Glomerular endothelial cell (primary cell): Measurements from ENCODE around the gene SMC2. TPM values are rescaled to one million over a fixed set of nuclear protein-coding genes. Genes with fewer than 3 reads are reported as not detected.

Experiments used
- DNase-seq: peaks from one replicate; pipeline ENCODE4 v3.0.0-alpha.2; 2011; ENCODE audit warnings: low read depth, low spot score; ENCODE audit errors: extremely low read depth
- total RNA-seq: library from RNA; depleted of rRNA; stranded (reverse); fragments of >200 nt; gene quantifications from 2 replicates; pipeline ENCODE4 v1.2.3, GENCODE V29; 2015

Gene SMC2
- 6.8 and 9.7 TPM in 2 replicates for total RNA-seq

DNA sequence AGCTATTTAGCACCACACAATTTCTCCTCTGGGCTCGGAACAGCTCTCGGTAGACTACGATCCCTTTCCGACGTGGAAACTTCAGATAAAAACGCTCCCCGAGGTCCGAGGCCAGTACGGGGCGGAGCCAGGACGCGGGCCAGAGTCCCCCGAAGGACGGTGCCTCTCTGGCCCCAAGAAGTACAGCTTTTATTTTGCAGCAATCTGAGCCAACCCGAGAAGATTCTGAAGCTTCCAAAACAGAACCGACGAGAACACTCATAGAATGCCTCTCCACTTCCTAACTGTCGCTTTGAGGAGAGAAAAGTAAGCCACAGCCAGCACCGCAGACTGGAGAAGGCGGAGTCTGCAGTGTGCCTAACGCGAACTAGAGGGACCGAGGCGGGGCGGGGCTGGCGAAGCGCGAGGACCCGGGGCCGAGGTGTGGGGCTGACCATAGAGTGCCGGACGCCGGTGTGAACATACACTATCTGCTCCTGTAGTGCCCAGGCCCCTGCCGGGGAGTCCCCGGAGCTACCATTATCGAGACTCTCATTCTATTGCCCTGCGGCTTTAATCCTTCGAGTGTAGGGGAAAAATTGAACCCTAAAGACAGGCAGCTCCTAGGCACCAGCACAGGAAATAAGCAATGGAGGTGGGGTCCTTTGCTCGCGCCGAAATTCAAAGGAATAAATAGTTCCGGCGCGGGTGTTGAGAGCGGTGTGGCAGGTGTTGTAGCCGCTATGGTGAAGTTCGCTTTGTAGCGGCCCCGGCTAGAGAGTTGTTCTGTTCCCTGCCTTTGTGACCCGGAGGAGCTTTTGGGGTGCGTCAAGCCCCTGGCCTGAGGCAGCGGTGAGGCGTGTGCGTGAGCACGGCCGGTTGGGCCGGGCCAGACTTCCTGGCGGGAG lies at the start of gene SMC2:
Gene SMC2 (plus strand): TSS at position 663 of the 887 bp plus-strand sequence. CDS start 1,076 bp downstream, outside the sequence.
- DNase-seq: peak; percentile 71

DNA sequence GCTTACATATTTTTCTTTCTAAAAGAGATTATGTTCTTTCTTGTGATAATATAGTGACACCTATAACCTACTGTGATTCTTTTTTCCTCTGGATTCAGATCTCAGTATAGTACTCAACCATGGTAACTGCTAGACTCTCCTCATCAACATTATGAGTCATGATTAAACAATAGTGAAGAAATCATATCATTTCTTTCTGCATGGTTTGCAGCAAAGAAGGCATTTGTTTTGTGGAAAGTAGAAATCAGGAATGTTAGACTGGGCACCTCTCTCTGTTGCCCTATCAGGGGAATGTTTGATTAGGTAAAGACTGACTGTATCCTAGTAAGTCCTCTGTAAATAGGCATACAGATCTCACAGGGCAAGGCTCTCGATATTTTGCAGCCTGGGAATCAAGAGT lies 25.6 kb upstream of the SMC2 start:
- no peak for DNase-seq

DNA sequence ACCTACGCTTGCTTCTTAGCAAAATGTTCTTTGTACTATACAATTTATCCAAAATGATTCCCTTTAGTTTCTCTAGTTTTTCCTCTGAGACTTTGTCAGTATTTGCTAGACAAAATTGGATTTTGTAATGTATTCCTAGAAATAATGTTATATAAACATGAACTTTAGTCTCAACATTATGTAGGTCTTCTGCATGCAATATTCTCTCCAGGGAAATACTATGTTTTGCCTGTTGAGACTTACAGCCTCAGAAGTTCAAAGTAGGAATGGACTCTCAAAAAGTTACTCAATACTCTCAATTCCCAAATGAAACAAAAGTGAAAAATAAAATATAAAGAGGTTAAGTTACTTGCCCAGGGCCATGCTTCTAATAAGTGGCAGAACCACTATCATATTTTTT lies 24.8 kb upstream of the SMC2 start:
- no peak for DNase-seq

DNA sequence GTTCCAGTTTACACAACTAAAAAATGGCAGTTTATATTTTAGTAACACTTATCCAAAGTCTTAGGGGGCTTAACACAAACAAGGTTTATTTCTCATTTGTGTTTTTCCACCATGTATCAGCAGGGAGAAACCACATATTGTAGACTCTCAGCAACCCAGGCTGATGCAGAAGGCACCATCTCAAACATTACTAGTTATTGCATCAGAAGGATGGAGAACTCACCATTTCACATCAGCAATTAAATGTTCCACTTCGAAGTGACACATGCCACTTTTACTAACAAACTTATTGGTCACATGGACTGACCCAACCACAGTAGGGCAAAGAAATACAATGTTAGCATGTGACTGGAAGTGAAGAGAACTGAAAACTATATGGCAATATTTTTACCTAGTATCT lies 22.5 kb upstream of the SMC2 start:
- no peak for DNase-seq

DNA sequence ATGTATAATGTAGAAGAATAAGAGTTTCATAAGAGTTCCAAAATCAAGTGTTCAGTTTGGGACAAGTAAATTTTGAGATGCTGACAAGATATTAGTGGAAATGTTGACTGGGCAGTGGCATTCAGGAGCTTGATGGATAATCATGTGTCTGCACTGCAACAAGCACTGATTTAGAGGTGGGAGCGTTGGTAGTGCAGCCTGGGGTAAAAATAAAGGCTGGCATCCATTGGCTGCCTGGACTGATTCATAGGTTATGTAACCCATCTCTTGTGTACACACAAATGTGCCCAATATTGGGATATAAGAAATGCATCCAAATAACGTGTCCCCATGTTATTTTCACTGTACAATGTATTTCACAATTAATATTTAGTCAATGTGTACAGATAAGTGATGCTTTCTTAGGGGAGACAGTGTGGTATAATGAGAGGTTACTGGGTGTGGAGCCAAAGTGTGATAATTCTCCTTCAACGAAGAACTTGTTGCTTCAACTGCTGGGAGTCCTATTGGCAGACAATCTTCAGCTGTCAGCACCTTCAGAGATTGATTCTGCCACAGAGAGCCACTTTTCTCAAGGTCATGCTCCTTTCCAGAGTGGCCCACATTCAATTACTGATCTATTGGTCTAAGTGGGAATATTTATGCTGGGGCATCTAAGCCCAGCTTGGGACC lies 20.9 kb upstream of the SMC2 start:
- DNase-seq: no peak

DNA sequence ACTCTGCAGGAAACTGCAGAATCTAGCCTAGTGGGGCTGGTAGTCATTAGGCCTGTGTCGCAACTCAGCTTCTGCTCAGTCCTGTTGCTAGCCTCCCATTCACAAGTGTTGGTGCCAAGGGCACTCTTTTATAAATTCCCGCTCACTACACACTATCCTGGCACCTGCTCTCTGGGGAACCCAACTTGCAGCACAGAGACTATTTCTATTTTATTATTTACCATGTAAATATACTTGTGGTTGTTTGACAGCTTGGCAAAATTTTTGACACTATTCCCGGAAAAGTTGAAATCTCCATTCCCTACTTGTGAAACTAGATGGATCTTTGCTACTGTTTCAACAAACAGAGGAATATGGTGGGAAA lies 20.4 kb upstream of the SMC2 start:
- no peak for DNase-seq

DNA sequence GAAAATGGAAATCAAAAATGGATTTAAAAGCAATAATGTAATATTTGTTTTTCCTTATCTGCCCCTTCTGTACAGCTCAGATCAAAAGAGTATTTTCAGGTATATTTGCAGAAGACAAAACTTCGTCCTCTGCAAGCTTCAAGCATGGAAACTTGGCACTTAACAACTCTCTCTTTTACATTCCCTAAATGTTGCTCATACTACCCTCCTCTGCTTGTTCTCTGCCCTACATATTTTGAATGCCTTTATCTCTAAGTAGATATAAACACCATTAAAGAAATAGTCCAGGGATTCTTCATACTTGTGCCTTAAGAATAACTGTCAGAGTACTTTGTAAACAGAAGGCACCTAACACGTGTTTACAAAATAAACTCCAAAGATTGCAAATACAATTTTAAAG lies 19.2 kb upstream of the SMC2 start:
- no peak for DNase-seq

DNA sequence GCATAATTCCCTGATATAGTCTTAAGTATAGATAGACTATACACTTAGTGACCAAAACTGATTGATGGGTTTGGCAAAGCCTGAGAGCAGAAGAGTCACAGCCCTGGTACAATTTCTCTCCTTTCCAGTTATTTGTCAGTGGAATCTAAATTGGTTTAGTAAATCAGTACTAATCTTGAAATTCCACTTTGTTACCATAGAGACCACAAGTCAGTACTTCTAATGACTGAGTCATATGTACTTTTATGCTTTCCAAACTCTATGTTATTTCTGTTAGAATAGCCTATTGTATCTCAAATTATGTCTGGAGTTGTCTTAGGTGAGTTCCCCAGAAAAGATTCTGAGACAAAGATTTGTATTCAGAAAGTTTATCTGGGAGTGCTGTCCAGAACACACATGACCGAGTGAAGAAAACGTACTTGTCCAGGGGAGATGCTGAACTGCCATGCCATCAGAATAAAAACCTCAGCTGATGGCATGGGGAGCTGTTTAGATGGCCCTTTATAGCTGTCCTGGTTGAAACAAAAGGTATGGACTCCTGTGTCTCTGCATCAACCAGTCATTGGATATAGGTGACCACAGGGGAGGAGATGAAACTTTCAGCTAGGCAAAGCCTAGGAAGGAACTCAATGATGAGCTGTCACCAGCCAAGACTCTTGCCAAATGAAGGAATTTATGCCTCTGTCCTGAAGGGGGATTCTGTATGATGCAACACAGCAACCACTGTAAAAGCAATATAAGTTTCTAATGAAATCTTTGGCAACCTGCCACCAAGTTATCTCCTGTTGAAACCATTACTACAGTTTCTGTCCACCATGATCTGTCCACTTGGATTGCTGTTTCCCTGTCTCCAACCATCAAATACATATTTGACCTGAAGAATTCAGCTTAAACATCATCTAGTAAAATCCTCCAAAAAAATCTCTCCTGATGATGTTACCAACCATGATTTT lies 18.0 kb upstream of the SMC2 start:
- no peak for DNase-seq

DNA sequence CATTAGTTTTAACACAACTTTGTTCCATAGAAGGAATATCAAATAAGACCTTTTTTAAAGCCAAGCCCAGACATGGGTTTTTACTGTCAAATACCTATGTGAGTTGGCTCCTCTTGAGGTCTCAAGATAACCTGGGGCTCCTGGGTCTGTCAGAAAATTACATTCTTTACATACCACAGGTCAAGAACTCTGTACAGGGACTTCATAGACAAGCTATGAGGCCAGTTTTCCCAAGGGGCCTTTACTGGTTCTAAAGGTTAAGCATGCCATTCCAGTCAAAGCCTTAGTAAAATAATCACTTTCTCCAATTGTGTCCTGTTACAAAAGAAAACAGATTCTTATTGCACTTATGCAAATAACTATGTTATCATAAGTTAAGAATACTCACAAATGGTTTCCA lies 15.5 kb upstream of the SMC2 start:
- DNase-seq: no peak

DNA sequence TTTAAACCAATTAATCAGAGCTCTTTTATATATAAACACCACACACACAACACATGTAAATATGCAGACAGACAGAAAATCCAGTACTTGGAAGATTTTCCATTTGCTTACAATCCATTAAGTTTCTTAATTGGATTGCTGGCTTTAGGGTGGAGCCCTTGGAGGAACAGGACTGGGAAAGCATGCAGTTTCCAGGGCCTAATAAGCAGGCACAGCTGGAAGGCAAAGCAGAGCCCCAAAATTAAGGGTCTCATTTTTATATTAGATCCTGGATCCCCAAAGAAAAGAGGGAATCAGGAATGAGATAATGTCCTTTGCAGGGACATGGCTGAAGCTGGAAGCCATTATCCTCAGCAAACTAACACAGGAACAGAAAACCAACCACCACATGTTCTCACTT lies 13.1 kb upstream of the SMC2 start:
- no peak for DNase-seq

DNA sequence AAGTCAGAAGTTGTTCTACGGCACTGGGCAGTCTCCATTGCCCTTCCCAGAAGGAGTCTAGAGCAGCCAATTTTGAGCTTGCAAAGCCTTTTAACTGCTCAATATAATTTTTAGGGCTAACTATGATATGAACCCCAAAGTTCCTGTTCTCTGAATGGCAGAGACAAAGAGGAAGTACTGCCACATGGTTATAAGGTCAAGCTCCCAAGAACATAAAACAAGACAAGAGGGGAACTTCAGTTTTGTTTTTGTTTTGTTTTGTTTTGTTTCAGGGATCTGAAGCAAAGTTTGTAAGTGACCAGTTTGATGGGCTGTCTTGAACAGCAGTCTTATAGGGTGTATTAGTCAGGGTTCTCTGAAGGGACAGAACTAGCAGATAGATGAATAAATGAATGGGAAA lies 11.9 kb upstream of the SMC2 start:
- DNase-seq: no peak

DNA sequence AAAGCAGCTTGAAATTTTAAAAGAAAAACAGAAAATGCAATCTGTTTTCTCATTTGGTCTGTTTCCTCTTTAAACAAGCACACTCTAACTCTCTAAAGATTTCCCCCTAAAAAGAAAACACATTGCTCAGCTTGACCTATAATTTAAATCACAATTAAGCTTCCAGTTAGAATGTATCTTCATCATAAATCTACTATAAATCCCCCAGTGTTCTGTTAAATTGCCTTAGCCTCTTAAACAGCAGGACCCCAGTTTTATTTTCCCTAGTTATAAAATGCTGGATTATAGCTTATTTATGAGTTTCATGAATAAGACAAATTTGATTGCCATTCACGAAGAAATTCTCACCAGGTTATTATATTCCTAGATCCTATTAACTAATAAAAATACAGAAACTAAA lies 8.6 kb upstream of the SMC2 start:
- no peak for DNase-seq

DNA sequence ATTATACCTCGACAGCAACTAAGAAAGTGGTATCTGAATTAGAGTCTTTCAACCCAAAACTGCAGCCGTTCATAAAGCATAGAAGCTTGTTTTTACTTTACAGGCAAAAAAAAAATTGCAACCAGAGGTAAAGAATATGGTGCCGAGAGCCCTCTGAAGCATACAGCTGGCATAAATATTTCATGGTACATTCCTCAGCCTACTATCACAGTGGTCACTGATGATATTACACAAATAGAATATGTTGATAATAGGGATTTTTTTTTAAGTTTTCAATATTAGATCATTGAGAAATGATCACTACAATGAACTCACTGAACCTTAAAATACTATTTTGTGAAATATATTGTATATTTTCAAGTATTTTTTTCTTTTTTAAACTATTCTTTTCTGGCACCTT lies 6.2 kb upstream of the SMC2 start:
- no peak for DNase-seq

DNA sequence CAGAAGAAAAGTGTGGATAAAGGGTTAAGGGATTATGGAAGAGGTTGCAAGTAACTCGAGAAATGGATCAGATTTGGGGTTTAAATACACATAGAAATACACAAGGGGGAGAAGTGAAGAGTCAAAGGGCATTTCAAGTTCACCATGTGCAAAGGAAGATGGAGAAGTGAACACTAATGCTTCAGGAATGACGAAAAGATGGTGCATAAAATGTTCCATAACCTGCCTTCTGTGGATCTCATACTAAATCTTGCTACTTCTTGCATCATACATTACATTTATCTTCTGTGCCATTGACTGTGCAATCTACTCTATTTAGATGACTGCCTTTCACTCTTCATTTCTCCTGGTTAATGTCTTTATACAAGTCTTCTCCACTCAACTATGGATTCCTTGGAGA lies 5.7 kb upstream of the SMC2 start:
- no peak for DNase-seq

DNA sequence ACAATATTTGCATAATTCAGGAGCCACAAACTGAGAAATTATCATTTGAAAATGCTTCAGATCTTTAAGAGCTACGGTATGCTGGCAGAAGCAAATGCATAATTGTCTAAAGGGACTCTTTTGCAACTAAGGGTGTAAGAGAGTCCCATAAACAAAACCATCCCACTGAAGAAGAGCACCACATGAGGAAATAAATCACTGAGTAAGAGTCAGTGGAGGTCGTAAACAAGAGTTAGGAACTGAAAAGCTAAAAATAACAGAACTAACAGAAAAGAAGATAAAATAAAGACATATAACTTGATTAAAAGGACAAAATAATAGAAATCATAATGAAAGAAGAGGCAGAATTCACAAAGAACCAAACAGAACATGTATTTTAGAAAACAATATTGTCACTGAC lies 3.5 kb upstream of the SMC2 start:
- DNase-seq: no peak

DNA sequence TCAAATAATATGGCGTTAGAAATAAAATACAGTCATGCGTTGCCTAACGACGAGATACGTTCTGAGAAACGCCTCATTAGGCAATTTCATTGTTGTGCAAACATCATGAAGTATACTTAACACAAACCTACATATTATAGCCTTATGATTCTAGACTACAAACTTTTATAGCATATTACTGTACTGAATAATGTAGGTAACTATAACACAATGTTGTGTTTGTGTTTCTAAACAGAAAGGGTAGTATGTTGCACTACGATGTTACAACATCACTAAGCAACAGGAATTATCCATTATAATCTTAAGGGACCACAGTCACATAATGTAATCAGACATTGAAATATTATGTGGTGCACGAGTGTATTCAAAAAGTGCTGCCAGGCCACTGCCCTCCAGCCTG lies 3.0 kb upstream of the SMC2 start:
- no peak for DNase-seq

DNA sequence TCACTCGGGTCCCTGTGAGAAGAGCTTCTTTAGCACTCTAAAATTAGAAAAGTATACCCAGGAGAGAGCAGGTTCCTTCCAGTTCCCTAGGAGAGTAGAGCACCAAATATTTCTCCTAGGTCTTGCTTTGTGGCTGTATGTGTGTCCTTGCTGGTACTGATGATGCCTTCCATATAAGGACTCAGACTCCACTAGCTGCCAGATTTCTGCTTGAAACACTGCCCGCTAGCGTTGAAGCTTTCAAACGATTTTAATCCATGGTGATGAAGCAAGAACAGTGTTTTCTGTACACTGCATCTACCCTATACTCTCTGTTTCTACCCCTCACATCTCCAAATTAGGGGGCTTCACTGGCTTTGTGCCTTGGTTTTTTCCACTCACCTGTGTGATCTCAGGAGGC lies 2.4 kb upstream of the SMC2 start:
- peak; percentile 45 for DNase-seq

DNA sequence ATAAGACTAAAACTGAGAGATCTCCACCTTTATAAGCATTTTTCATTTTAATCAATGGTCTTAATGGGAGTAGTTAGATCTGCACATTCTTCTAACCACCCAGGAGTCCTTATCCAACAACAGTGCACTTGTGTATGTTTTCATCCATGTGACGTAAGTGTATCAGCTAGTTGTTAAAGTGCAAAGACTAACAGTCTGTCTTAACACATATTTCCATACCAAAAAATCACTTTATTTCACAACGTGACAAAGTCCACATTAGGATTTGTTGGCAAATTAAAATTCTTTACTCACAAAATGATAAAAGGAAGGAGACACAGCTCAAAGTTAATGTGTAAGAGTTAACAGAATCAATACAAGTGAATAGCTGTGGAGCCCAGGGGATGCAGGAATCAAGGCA lies 1.9 kb upstream of the SMC2 start:
- DNase-seq: no peak

DNA sequence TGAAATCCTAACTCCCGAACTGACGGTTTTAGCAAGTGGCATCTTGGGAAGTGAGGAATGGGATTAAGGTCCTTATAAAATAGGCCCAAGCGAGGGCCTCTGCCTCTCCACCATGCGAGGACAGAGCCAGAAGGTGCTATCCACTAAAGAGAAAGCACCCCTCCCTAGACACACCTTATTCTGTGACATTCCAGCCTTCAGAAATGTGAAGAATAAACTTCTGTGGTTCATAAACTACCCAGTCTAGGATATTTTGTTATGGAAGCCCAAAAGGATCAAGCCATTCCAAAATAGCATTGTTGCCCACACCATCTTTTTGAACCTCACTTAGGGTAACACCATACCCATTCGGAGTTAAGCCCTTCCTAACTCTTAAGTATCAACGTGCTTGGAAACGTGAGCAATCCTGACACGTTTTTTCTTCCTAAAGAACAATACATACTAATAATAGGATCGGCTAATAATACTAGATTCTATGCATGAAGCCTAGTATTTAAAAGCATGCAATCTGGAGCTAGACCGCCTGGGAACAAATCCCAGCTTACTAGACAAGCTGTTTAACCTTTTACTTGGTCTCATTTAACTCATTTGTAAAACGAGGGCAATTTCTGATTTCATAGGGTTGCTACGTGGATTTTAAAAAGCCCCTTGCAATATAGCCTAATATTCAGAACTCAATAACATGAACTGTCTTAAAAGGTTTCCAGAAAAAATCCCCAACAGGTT lies 1.1 kb upstream of the SMC2 start:
- no peak for DNase-seq

DNA sequence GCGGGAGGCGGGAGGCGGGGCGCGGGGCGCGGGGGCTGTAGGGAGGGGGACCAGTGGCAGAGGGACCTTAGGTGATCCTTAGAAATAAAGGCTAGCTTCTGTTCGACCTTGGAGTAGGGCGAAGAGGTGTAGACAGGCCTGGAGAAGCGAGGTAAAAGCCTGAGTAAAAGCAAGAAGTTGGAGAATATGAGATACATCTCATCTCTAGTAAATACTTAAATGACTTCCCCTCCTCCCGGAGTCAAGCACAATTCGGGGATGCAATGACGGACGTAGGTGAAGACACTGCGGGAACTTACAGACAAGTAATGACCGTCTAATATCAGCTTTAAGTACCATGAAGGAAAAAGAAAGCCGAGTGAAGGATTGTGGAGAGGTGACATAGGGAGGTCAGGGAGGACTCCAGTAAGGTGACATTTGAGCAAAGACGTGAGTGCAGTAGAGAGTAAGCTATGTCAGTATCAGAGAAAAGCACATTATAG lies 466 bp downstream of the SMC2 start:
- no peak for DNase-seq
